Breast epithelium (tissue), 3 donors: ENCODE data around the gene VAPA.

ENCODE experiments used
- CTCF ChIP-seq, 3 donors: fragments of 450-650 bp; IDR thresholded peaks; one replicate each; pipeline ENCODE4 v1.5.1; 2016 to 2017; ENCODE audit warnings: antibody characterized with exemption in 3 of 3, mild to moderate bottlenecking in 3 of 3, moderate library complexity in 3 of 3
- POLR2A ChIP-seq: fragments of 450-650 bp; IDR thresholded peaks from one replicate; pipeline ENCODE4 v1.6.1; 2016; ENCODE audit warnings: antibody characterized with exemption, mild to moderate bottlenecking, moderate library complexity

GRCh38 chr18:9988665-9989064 is 74.8 kb downstream of the VAPA start:
- TF ChIP-seq POLR2A = no peak
- TF ChIP-seq CTCF (IDR thresholded peaks at IDR 0.05) = no peak
